Colon (tissue), 2 donors: ENCODE data around the gene TADA2A.

ENCODE experiments used
- FAIRE-seq: peaks from 2 replicates; lab custom pipeline; 2012; peaks lifted over from hg19 to GRCh38; lab: Jason Lieb, UNC
- donor health status: control.
- donor health status: control.

The TADA2A gene, protein sequence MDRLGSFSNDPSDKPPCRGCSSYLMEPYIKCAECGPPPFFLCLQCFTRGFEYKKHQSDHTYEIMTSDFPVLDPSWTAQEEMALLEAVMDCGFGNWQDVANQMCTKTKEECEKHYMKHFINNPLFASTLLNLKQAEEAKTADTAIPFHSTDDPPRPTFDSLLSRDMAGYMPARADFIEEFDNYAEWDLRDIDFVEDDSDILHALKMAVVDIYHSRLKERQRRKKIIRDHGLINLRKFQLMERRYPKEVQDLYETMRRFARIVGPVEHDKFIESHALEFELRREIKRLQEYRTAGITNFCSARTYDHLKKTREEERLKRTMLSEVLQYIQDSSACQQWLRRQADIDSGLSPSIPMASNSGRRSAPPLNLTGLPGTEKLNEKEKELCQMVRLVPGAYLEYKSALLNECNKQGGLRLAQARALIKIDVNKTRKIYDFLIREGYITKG

DNA sequence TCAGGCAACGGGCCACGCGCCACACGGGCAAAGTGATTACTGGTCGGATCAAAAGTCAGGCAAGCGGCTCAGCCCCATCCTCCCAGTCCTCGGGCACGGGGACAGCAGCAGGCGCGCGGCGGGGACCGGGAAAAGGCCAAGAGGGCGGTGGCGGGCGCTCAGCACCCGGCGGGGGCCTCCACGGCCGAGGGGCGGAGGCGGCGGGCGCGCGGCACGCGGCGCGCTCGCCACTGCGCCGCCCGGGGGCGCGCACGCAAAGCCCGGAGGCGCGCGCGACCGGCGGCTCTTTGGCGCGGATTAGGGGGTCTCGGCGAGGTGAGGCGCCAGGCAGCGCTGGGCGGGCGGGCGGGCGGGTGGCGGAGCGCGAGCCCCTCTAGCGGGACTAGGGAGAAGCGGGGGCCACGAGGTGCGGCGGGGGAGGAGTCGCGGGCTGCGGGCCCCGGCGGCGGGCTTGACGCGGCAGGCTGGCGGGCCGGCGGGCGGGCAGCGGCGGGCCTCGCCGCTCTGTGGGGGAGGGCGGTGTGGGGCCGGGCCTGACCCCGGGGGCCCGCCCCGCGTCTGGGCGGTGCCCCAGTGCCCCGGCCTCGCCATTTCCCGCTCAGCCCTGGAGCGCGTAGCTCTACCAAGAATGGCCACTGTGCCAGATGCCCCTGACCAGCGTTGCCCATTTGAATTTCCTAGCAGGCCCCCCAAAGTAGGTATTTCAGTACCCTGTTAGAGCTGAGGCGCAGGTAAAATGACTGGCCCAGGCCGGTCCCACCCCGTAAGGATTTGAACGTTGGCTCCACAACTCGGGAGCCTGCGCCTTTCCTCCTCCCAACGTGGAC lies at the start of gene TADA2A, which contains the start of gene ACACA:
Gene TADA2A, plus strand, starts transcription at position 252 of the 827 bp plus-strand sequence. CDS start 4,480 bp downstream, outside the sequence.
Gene ACACA, minus strand, starts transcription at position 202 of the 827 bp plus-strand sequence. CDS start 537 bp downstream, outside the sequence.
- FAIRE-seq = no peak

DNA sequence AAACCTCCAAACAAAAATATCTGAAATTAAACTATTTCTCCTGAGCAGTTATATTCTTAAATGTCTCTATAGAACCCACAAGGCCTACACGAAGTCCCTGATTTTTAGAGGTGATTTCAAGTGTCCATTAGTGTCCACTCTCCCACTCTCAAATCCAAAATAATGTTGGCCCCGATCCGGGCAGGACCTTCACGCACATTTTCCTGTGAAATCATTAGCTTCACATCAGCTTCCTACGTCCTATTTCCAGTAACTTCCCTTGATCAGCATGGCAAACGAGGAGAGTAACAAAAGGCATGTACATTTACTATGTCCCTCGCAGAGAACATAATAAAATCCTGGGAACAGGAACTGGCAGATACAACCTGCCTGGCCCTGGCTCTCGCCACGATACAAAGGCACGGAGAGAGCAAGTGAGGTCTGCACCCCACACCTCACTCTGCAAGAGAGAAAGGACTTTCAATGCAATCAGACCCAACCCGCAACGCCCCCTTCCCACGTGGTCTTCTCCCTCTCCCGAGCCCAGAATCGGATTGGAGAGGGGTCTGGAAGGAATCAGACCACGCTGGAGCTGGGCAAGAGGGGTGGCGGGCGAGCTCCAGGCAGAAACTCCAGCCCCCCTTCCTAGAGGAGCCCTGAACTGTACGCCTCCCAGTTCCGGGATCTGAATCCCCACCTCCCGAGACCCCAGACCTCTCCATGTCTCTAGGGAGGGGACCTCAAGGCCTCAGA lies 48.4 kb upstream of the TADA2A start:
- FAIRE-seq = no peak

DNA sequence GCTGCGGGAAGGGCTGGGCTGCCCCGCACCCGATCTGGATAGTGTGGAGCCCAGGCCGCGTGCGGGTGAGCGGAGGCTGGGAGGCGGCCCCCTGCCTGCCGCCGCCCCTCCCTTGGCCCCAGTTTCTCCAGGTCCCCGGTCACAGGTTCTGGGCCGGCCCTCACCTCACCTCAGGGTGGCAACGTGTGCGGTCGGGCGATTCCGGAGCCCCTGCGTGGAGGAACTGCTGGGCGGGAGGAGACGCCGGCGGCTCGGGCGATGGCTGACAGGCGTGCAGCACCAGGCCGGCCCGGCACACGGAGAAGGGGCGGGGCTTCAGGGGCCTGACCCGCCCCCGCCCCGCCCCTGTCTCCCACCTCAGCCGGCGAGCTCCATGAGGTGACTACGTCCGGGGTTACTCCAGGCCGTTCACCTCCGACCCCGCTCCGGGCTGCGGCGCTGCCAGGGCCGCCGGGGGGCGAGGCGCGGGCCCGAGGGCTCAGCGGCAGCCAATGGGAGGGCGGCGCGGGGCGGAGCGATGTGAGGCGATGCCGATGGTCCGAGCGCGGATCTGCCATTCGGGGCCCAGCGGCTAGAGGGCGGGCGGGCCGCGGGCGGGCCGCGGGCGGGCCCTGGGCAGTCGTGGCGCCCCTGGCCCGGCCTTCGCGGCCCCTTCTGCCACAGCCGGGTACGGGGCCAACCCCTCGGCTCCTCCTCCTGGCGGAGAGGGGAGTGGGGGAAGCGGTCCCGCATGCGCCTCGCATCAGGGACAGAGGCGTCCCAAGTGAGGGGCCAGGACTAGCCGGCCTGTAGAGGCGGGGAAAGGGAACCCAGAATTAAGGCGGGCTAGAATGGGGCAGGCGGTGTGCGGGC lies 47.6 kb upstream of the TADA2A start:
- FAIRE-seq = no peak

DNA sequence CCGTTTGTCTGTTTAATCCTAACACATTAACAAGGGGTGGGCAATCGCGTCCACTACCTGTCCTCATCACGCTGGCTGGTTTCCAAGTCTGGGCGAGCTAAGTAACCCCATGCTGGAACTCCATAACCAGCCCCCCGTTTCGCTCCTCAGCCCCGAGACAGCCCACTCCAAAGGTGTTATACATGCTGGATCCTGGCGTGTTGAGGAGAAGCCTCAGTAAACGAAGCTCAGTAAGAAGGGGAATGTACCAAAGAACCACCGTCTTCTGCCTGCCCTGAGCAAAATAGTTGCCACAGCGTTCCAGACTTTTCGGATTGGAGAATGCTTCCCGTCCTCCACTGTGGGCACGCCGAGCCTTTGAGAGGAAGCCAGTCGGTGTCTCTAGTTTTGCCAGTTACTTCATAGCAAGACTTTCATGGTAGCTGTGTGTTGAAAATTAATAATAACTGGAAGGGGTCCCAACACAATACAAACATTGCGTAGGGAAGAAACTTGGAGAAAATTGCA lies 47.0 kb upstream of the TADA2A start:
- no peak for FAIRE-seq

DNA sequence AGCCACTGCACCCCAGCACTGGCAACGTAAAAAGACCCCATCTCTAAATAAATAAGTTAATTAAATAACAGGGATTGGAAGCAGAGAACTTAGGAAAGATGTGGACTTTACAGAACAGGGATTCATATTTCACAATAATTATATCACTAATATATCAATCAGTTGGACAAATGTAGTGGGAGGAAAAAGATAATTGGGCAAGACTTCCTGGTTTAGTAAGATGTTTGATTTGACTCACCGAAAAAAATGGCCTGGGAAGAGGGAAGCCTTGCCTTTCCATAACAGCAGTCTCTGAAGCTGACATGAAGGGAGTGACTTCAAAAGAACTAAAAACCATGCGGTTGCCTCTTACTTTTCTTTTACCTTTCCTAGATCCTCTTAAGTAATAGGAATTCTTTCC lies 46.1 kb upstream of the TADA2A start:
- no peak for FAIRE-seq

DNA sequence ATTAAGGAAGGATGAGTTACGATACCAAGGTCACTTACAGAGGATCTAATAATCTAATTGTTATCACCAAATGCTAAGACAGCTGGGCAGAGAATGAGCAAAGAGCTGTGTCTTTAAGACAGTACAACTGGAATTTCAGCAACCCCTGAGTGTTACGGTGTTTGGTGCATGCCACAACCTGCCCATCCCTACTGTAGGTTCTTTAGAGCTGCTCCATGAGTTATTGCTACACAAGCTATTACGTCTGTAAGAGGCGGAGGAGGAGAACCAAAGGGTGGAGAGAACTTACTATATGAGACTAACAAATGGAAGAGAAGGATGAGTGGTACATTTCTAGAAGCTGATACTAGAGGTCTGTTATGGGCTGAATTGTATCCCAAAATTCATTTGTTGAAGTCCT lies 45.1 kb upstream of the TADA2A start:
- FAIRE-seq = no peak

DNA sequence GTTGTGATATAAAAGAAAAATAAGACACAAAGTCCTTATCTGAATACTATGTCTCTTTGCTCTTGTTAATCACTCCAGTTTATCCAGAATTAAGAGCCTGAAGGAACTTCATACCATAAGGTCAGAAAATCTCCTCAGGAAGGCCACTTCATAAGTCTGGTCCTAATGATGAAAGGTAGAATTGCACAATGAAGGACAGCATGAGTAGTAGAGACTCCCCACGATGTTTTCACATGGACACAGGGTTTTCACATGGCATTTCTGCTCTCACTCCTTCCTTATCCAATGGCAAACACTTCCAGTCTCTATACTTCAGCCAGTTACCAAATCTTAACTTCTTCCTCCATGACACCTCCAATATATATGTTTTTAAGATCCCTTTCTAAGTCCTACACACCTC lies 41.1 kb upstream of the TADA2A start:
- FAIRE-seq = no peak

DNA sequence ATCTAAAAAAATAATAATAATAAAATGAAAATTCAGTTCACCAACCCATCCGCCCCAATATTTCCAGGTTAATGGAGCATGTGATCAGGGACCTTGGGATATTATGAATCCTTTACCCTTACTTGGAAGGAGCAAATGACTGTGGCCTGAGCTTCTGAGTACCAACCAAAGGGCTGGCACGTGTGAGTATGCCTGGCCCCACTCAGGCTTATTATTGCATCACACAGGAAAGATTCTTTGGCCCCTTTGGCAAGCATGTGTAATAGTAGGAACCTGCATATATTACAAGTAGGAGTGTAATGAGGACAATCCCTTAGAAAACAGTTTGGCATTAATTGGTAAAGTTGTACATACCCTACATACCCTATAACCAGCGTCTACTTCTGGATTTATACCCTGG lies 38.1 kb upstream of the TADA2A start:
- no peak for FAIRE-seq

DNA sequence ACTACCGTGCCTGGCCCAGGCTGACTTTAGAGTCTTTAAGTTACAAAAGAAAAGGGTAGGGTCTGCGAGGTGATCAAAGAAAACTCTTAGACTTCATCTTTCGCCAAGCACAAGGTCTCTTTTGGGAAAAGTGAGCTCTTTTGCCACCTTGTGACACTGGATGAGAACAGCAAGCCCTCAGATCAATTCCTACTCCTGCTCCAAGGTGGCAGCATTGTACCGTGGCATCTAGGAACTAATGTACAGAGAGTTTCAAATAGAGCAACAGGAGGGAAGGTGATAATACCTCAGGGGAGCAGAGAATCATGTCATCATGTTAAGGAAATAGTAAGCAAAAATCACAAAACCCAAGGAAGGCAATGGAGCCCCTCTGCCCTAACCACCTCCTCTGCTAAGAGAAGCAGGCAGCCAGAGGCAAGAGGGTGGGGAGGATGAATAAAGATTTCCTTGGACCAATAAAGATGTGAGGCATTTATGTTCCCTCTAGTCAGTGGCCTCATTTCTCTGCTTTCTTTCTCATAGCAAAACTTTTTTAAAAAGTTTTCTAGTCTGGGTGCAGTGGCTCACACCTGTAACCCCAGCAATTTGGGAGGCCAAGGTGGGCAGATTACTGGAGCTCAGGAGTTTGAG lies 33.0 kb upstream of the TADA2A start:
- FAIRE-seq = no peak

DNA sequence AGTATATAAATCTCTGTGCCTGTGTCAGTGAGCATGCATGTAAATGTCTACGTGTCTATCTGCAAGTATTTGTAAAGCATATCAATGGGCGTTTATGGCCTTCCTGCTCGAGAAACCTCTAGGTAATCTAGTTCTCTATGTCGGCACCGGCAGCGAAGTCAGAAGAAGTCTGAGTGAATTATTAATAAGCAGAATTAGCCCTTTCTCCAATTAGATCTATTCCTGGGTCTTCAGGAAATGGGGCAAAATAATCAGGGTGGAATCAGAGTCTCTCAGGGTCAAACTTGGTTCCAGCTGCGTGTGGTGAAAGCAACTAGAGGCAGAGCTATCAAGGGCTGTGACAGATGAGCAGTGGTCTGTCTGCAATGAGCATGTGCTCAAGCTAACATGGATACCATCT lies 31.0 kb upstream of the TADA2A start, which contains the start of gene C17orf78:
Gene C17orf78, plus strand, starts transcription at position 280 of the 400 bp plus-strand sequence. Its CDS starts 108 bp downstream, at position 388.
- FAIRE-seq = no peak

DNA sequence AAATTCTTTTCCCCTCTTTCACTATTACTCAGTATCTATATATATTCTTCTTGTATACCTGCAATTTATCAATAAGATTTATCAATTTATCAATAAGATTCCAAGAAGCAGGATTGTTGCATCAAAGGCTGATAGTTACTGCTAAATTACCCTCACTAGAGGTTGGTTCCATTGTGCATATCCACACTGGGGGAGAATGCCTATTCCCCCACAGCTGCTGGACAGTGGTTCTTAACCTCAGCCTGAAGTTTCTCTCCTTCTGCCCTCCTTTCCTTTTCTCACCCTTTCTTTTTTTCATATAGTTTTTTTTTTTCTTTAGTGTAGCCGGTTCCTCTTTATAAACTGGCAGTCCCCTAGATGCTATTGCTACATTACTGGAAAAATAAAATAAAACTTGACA lies 24.6 kb upstream of the TADA2A start:
- FAIRE-seq = no peak

DNA sequence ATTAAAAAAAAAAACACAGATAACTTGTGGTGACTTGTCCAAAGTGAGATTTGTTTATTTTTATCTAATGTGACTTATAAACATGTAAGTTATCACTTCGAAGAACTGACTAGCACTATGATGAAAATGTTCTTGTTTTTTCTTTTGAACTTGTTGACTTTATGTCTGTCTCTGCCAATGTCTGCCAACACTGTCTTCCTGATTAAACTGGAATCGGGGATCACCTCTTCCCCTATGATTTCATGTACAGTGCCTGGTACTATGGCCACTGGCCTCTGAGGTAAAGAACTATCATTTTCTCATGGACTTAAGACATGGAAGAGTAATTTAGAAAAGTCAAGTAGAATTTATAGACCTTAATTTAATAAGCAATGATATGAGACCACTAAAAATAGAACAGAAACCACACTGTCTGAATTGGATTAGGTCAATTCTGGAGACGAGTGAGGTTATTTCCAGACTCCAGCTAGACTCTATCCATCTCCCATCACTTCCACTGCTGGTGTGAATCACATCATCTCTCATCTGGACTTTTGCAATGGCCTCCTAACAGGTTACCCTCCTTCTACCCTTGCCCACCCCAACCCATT lies 22.0 kb upstream of the TADA2A start:
- FAIRE-seq = no peak

DNA sequence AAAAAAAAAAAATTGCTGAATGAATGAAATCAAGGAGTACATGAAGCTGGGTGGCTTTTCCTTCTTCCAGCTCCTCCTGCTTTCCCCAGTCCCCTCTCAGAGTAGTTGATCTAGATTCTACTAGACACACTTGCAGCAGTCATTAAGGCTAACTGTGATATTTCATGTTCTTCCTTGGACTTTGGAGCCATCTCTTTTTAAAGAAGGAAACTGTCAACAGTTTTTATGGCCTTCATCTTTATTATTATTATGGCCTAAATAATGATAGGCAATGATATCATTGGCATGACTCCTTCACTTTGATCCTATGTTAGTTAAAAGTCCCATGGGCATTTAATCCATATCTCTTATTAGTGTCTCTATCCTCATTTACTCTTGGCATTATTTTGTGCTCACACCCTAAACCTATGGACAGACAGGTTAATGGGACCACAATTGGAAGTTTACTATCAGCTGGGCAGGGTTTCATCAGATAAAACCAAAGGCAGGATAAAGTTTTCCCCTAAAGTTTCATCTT lies 21.2 kb upstream of the TADA2A start:
- no peak for FAIRE-seq

DNA sequence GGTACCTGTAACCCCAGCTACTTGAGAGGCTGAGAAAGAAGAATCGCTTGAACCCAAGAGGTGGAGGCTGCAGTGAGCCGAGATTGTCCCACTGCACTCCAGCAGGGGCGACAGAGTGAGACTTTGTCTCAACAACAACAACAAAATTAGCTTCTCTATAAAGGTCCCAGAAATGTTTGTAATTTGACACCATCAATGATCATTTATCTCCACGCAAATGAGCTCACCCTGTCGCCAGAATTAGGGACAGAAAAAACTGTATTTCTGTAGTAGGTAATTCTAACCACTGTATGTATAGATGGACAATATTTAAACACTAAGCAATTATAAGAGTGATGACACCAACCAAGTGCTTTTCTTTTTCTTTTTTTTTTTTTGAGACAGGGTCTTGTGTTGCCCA lies 20.2 kb upstream of the TADA2A start:
- no peak for FAIRE-seq

DNA sequence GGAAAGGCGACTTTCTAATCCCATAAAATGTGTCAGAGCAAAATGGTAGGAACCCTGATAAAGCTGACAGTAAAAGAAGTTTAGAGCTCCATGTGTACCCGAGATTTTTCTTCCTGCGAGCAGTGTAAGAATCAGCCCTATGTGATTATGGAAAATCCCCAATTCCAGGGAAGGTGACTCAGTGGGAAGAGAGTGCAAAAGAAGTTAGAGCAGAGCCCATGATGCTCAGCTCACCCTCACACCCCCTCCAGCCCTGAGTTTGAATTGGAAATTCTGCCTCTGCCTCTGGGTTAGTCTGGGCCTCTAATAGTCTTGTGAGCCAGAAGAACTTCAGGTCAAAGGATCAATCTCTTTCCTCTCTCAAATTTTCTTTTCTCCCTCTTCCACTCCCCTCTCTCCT lies 18.4 kb upstream of the TADA2A start:
- no peak for FAIRE-seq

DNA sequence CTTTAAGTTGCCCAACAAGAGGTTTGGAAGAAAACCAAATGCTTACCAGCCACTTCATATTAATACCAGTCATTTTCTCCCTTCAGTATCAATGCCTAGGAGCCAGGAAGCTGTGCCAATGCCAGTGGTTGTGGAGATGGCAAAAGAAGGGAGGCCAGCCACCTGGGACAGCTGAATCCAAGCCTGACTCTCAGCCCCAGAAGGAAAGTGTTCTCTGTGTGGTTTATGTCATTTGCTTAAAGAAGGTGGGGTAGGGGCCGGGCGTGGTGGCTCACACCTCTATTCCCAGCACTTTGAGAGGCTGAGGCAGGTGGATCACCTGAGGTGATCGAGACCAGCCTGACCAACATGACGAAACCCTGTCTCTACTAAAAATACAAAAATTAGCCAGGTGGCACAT lies 17.5 kb upstream of the TADA2A start:
- no peak for FAIRE-seq

DNA sequence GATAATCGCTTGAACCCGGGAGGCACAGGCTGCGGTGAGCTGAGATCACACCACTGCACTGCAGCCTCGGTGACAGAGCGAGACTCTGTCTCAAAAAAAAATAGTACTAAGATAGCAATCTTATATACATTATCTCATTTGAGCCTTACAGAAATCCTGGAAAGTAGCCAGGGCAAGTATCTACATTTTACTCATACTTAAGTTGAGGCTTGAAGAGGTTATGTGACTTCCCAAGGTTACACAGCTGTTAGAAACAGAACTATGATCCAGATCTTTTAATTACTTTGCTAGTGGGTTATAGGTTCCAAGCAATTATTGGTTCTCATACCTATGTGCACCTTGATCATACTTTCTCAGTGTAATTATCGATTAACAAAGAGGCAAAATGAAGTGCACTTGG lies 15.5 kb upstream of the TADA2A start:
- no peak for FAIRE-seq

DNA sequence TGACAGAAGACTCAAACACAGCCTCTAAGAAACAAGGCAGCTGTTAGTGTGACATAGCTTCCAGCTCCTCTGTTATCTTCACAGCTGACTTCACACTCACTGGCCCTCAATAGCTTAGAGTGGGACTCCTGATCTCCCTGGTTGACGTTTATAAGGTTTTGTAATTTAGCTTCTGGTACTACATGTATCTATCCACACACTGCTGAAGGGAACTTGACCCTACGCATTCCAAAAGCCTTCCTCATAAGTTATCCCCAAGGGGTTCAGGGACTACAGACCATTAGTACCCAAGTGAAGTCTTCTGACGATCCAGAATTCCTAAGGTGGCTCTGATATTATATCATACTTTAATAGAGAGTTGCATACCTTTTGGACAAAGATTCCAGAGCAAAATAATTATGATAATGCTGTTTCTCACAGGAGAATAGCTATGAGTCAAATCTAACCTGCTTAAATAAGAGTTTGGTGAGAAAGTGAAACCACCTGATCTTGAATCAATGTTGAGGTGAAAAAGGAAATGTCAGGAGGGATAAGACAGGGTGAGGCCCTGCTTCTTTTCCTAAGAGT lies 14.6 kb upstream of the TADA2A start:
- no peak for FAIRE-seq

DNA sequence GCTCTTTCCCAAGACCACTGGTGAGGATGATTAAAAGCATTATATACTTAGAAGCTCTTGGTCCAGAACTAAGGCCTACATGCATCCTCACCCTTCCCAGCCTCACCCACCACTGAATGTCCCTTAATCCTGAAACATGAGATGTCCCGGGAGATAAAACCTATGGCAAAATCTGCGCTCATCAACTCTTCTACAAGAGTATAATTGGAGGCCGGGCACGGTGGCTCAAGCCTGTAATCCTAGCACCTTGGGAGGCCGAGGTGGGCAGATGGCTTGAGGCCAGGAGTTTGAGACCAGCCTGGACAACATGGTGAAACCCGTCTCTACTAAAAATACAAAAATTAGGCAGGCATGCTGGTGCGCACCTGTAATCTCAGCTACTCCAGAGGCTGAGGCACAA lies 13.3 kb upstream of the TADA2A start:
- no peak for FAIRE-seq
